MCF 10A (cell line): ENCODE data around the gene TMEM244. TPM values are rescaled to one million over a fixed set of nuclear protein-coding genes. Genes with fewer than 3 reads are reported as not detected.
"Not testable (repeated sequence)": the region's sequence is repeated elsewhere in the genome, so short reads cannot be mapped to it uniquely, and the experiment has no call there.

Experiments
- BruUV-seq: library from RNA; stranded (reverse); fragments of 400-500 nt; replicated peaks from 2 replicates; lab custom pipeline; 2021; lab: Mats Ljungman, UMichigan
- CTCF ChIA-PET: fragments of 300-600 bp; sonication (Branson Sonifier 250); formaldehyde crosslinking; extraction: SDS; loops from one replicate; lab custom pipeline; 2021; ENCODE audit warnings: antibody characterized with exemption, inconsistent platforms; lab: Yijun Ruan, JAX
- POLR2A ChIA-PET: fragments of 300-600, 350-650 bp; sonication (Branson Sonifier 250); formaldehyde crosslinking; extraction: SDS; loops from one replicate; lab custom pipeline; 2020; ENCODE audit warnings: antibody characterized with exemption, inconsistent platforms; lab: Yijun Ruan, JAX
- DNase-seq: peaks from one replicate; pipeline ENCODE4 v3.0.0-alpha.2; 2018; ENCODE audit not compliant: unreplicated experiment
- H3K27ac Mint-ChIP-seq: one replicate; pipeline ENCODE4 v1.8.0; 2022; ENCODE audit warnings: mild to moderate bottlenecking, low read depth, mixed read lengths; ENCODE audit not compliant: unreplicated experiment
- H3K27me3 Mint-ChIP-seq: one replicate; pipeline ENCODE4 v1.8.0; 2022; ENCODE audit warnings: mixed read lengths; ENCODE audit not compliant: insufficient read depth, unreplicated experiment
- H3K36me3 Mint-ChIP-seq: one replicate; pipeline ENCODE4 v1.8.0; 2022; ENCODE audit warnings: mild to moderate bottlenecking, moderate library complexity, mixed read lengths; ENCODE audit not compliant: insufficient read depth, unreplicated experiment
- H3K4me1 Mint-ChIP-seq: one replicate; pipeline ENCODE4 v1.8.0; 2022; ENCODE audit warnings: mixed read lengths; ENCODE audit not compliant: insufficient read depth, unreplicated experiment
- H3K4me3 Mint-ChIP-seq: one replicate; pipeline ENCODE4 v1.8.0; 2022; ENCODE audit warnings: mild to moderate bottlenecking, moderate library complexity, mixed read lengths; ENCODE audit not compliant: unreplicated experiment
- H3K9me3 Mint-ChIP-seq: one replicate; pipeline ENCODE4 v1.8.0; 2022; ENCODE audit warnings: mixed read lengths; ENCODE audit not compliant: unreplicated experiment
- CTCF ChIP-seq: fragments of 200-600 bp; IDR thresholded peaks from one replicate; pipeline ENCODE4 v1.8.0; 2022; ENCODE audit warnings: antibody characterized with exemption, mild to moderate bottlenecking; ENCODE audit not compliant: unreplicated experiment
- intact Hi-C: fragments of 100-400 bp; cut with micrococcal nuclease; formaldehyde crosslinking; loops from 2 replicates; pipeline ENCODE4 v1.14.1; 2022
- total RNA-seq: library from RNA; stranded (reverse); gene quantifications from 2 replicates; pipeline ENCODE4 v1.2.3, GENCODE V29; 2022

Gene TMEM244
- total RNA-seq, 1 experiment from 2014 or later = not detected

- intact Hi-C loops = no loop called here
- ChIA-PET POLR2A (interaction anchor here (1.4 kb wide), 1 partner anchor 10 kb away, joined by 3 read pairs; no protein-coding TSS in a partner anchor), CTCF (no interaction called here)
- Mint-ChIP-seq H3K4me1 (peaks cover 6% of the 10 kb centered on the region), H3K4me3 (no peak overlapping the region), H3K9me3 (peaks cover 7% of the 10 kb centered on the region), H3K27me3 (no peaks in the 10 kb centered on the region), H3K27ac (no peak overlapping the region), H3K36me3 (peaks cover 4% of the 10 kb centered on the region)
- TF ChIP-seq CTCF = no peak
- DNase-seq = no peak
- BruUV-seq = no TSS peak
Observed at GRCh38 chr6:129842881-129843409, 18.2 kb downstream of the TMEM244 start.

GRCh38 chr6:129842137-129842536, 19.0 kb downstream of the TMEM244 start:
- CTCF ChIA-PET = no interaction called here
- no peak for TF ChIP-seq CTCF
- Mint-ChIP-seq H3K9me3 (peaks cover 7% of the 10 kb centered on the region), H3K4me3 (no peak overlapping the region), H3K4me1 (peaks cover 6% of the 10 kb centered on the region), H3K36me3 (peaks cover 4% of the 10 kb centered on the region), H3K27me3 (no peaks in the 10 kb centered on the region), H3K27ac (no peak overlapping the region)
- BruUV-seq = no TSS peak
- intact Hi-C loops = no loop called here
- no peak for DNase-seq
- POLR2A ChIA-PET = interaction anchor here (0.9 kb wide), 1 partner anchor 77 kb away, joined by 3 read pairs; no protein-coding TSS in a partner anchor

GRCh38 chr6:129839562-129839961, 21.6 kb downstream of the TMEM244 start:
- H3K27me3 Mint-ChIP-seq, BruUV-seq, H3K4me3 Mint-ChIP-seq, H3K27ac Mint-ChIP-seq, H3K4me1 Mint-ChIP-seq, POLR2A ChIA-PET, CTCF ChIA-PET, H3K36me3 Mint-ChIP-seq, intact Hi-C loops, DNase-seq: not testable (repeated sequence)
- peaks cover 15% of the 10 kb centered on the region for H3K9me3 Mint-ChIP-seq

- Mint-ChIP-seq H3K27ac (no peak overlapping the region), H3K4me3 (no peak overlapping the region), H3K4me1 (no peaks in the 10 kb centered on the region), H3K36me3 (peaks cover 4% of the 10 kb centered on the region), H3K9me3 (peaks cover 15% of the 10 kb centered on the region), H3K27me3 (no peaks in the 10 kb centered on the region)
- DNase-seq = no peak
- intact Hi-C loops = no loop called here
- CTCF ChIA-PET = interaction anchor here (1.2 kb wide), 1 partner anchor 8 kb away, joined by 3 read pairs; no protein-coding TSS in a partner anchor
- BruUV-seq = no TSS peak
- no peak for TF ChIP-seq CTCF
- POLR2A ChIA-PET = no interaction called here
Observed at GRCh38 chr6:129835691-129836090, 25.4 kb downstream of the TMEM244 start.
